ENCODE results near the gene INAVA.

- TF ChIP-seq ZNF619 (CRISPR knock-in tag; IDR thresholded peaks at IDR 0.05) (no peak), ZHX1 (CRISPR knock-in tag; IDR thresholded peaks at IDR 0.05; ENCODE audit: low read depth) (no peak), ETV6 (CRISPR knock-in tag; conservative IDR thresholded peaks at IDR 0.05) (no peak), PREB (CRISPR knock-in tag; IDR thresholded peaks at IDR 0.05) (no peak), ZBTB2 (CRISPR knock-in tag; IDR thresholded peaks at IDR 0.05; ENCODE audit: low read depth) (no peak), MXI1 (IDR thresholded peaks at IDR 0.05; ENCODE audit: borderline replicate concordance, low read depth, low read length) (no peak), KDM5A (IDR thresholded peaks at IDR 0.05; ENCODE audit: borderline replicate concordance, low read length) (no peak)
Measured at GRCh38 chr1:200923601-200924000, 28.9 kb downstream of the INAVA start.
